Measurements from ENCODE around the gene TMEM273. TPM values are rescaled to one million over a fixed set of nuclear protein-coding genes. Genes with fewer than 3 reads are reported as not detected.

Gene TMEM273
- total RNA-seq, 1 donor from 2014 or later: 0.39 TPM

GRCh38 chr10:49217645-49218044 is 29.5 kb upstream of the TMEM273 start:
- no peak overlapping the region for H3K27ac Mint-ChIP-seq (ENCODE audit: unreplicated experiment)

GRCh38 chr10:49213211-49213610 is 25.0 kb upstream of the TMEM273 start:
- Mint-ChIP-seq H3K27ac (ENCODE audit: unreplicated experiment) (no peak overlapping the region), H3K27me3 (ENCODE audit: unreplicated experiment) (peaks cover 2% of the 10 kb centered on the region), H3K4me3 (ENCODE audit: unreplicated experiment) (no peak overlapping the region), H3K9me3 (ENCODE audit: unreplicated experiment) (no peaks in the 10 kb centered on the region), H3K36me3 (ENCODE audit: unreplicated experiment) (peaks cover 6% of the 10 kb centered on the region), H3K4me1 (ENCODE audit: low read depth, unreplicated experiment) (no peaks in the 10 kb centered on the region)
- TF ChIP-seq CTCF (IDR thresholded peaks at IDR 0.05; ENCODE audit: partially characterized antibody, unreplicated experiment): no peak
- DNase-seq: no peak

More at GRCh38 chr10:49217645-49218044, 29.5 kb upstream of the TMEM273 start:
- H3K36me3 Mint-ChIP-seq (ENCODE audit: unreplicated experiment): peaks cover 7% of the 10 kb centered on the region
- H3K4me3 Mint-ChIP-seq (ENCODE audit: unreplicated experiment): no peak overlapping the region
- TF ChIP-seq CTCF (IDR thresholded peaks at IDR 0.05; ENCODE audit: partially characterized antibody, unreplicated experiment): no peak
- H3K9me3 Mint-ChIP-seq (ENCODE audit: unreplicated experiment): no peaks in the 10 kb centered on the region
- no peak for DNase-seq
- peaks cover 2% of the 10 kb centered on the region for H3K27me3 Mint-ChIP-seq (ENCODE audit: unreplicated experiment)
- H3K4me1 Mint-ChIP-seq (ENCODE audit: low read depth, unreplicated experiment): no peaks in the 10 kb centered on the region

GRCh38 chr10:49212783-49213182 is 24.6 kb upstream of the TMEM273 start:
- Mint-ChIP-seq H3K27ac (ENCODE audit: unreplicated experiment) (no peak overlapping the region), H3K27me3 (ENCODE audit: unreplicated experiment) (peaks cover 2% of the 10 kb centered on the region), H3K4me1 (ENCODE audit: low read depth, unreplicated experiment) (peaks cover 4% of the 10 kb centered on the region), H3K9me3 (ENCODE audit: unreplicated experiment) (no peaks in the 10 kb centered on the region), H3K4me3 (ENCODE audit: unreplicated experiment) (no peak overlapping the region), H3K36me3 (ENCODE audit: unreplicated experiment) (peaks cover 6% of the 10 kb centered on the region)
- TF ChIP-seq CTCF (IDR thresholded peaks at IDR 0.05; ENCODE audit: partially characterized antibody, unreplicated experiment): no peak
- DNase-seq: no peak

GRCh38 chr10:49212076-49212475 is 23.9 kb upstream of the TMEM273 start:
- no peak for TF ChIP-seq CTCF (IDR thresholded peaks at IDR 0.05; ENCODE audit: partially characterized antibody, unreplicated experiment)
- H3K27ac Mint-ChIP-seq (ENCODE audit: unreplicated experiment): no peak overlapping the region
- H3K4me3 Mint-ChIP-seq (ENCODE audit: unreplicated experiment): no peak overlapping the region
- peaks cover 6% of the 10 kb centered on the region for H3K36me3 Mint-ChIP-seq (ENCODE audit: unreplicated experiment)
- DNase-seq: no peak
- peaks cover 7% of the 10 kb centered on the region for H3K4me1 Mint-ChIP-seq (ENCODE audit: low read depth, unreplicated experiment)
- no peaks in the 10 kb centered on the region for H3K9me3 Mint-ChIP-seq (ENCODE audit: unreplicated experiment)
- H3K27me3 Mint-ChIP-seq (ENCODE audit: unreplicated experiment): peaks cover 2% of the 10 kb centered on the region

GRCh38 chr10:49208996-49209395 is 20.8 kb upstream of the TMEM273 start:
- TF ChIP-seq CTCF (IDR thresholded peaks at IDR 0.05; ENCODE audit: partially characterized antibody, unreplicated experiment): no peak

More at GRCh38 chr10:49208996-49209395, 20.8 kb upstream of the TMEM273 start:
- no peak for DNase-seq
- Mint-ChIP-seq H3K4me3 (ENCODE audit: unreplicated experiment) (no peak overlapping the region), H3K27me3 (ENCODE audit: unreplicated experiment) (peaks cover 2% of the 10 kb centered on the region), H3K27ac (ENCODE audit: unreplicated experiment) (no peak overlapping the region), H3K9me3 (ENCODE audit: unreplicated experiment) (no peaks in the 10 kb centered on the region), H3K4me1 (ENCODE audit: low read depth, unreplicated experiment) (peaks cover 7% of the 10 kb centered on the region), H3K36me3 (ENCODE audit: unreplicated experiment) (peaks cover 6% of the 10 kb centered on the region)
